ENCODE data around the gene SLC7A10. TPM values are rescaled to one million over a fixed set of nuclear protein-coding genes. Genes with fewer than 3 reads are reported as not detected.

The SLC7A10 gene
- total and polyA plus RNA-seq, 4 experiments from 2014 or later = not detected

GRCh38 chr19:33269016-33269415 is 43.4 kb upstream of the SLC7A10 start:
- peaks cover 0 to 3% (median 0%) of the 10 kb centered on the region in 8 donors for H3K9me3 Mint-ChIP-seq
- intact Hi-C loops (cut with micrococcal nuclease) = no loop called here
- ChIA-PET CTCF (ENCODE audit: partially characterized antibody) (no interaction called here), POLR2A (ENCODE audit: partially characterized antibody) (no interaction called here)
- peaks cover 2 to 9% (median 4%) of the 10 kb centered on the region in 4 donors for H3K4me1 Mint-ChIP-seq
- no peak overlapping the region for H3K4me3 Mint-ChIP-seq
- H3K27me3 Mint-ChIP-seq = peaks cover 0 to 2% of the 10 kb centered on the region in 2 donors
- peak overlapping the region in 1 of 7 donors; percentile 17 for H3K27ac Mint-ChIP-seq
- H3K9me3 ChIP-seq (ENCODE audit: control insufficient read depth in 1 of 2, low read length in 2 of 2) = no peaks in the 10 kb centered on the region
- no peaks in the 10 kb centered on the region for H3K27me3 ChIP-seq (ENCODE audit: insufficient read depth, low read length)
- DNase-seq = no peak
- H3K4me3 ChIP-seq (ENCODE audit: low read length in 2 of 2) = no peak overlapping the region
- no peaks in the 10 kb centered on the region for H3K36me3 ChIP-seq (ENCODE audit: insufficient read depth, low read length)
- no peak overlapping the region for H3K27ac ChIP-seq (ENCODE audit: low read depth, low read length)
- H3K4me1 ChIP-seq (ENCODE audit: insufficient read depth, low read length) = peaks cover 3% of the 10 kb centered on the region
- no peaks in the 10 kb centered on the region for H3K36me3 Mint-ChIP-seq

GRCh38 chr19:33268162-33268991 is 42.7 kb upstream of the SLC7A10 start:
- no peak overlapping the region for H3K27ac ChIP-seq (ENCODE audit: low read depth, low read length)
- no peak overlapping the region for H3K4me3 ChIP-seq (ENCODE audit: low read length in 2 of 2)
- peaks cover 0 to 6% (median 2%) of the 10 kb centered on the region in 4 donors for H3K4me1 Mint-ChIP-seq
- H3K9me3 ChIP-seq (ENCODE audit: control insufficient read depth in 1 of 2, low read length in 2 of 2) = no peaks in the 10 kb centered on the region
- CTCF ChIA-PET (ENCODE audit: partially characterized antibody) = no interaction called here
- H3K36me3 Mint-ChIP-seq = no peaks in the 10 kb centered on the region
- H3K9me3 Mint-ChIP-seq = peaks cover 0 to 3% (median 0%) of the 10 kb centered on the region in 8 donors
- H3K4me1 ChIP-seq (ENCODE audit: insufficient read depth, low read length) = no peaks in the 10 kb centered on the region
- no peaks in the 10 kb centered on the region for H3K27me3 ChIP-seq (ENCODE audit: insufficient read depth, low read length)
- POLR2A ChIA-PET (ENCODE audit: partially characterized antibody) = no interaction called here
- peaks cover 0 to 2% of the 10 kb centered on the region in 2 donors for H3K27me3 Mint-ChIP-seq
- DNase-seq = no peak
- H3K27ac Mint-ChIP-seq = no peak overlapping the region
- intact Hi-C loops (cut with micrococcal nuclease) = no loop called here
- H3K4me3 Mint-ChIP-seq = no peak overlapping the region
- no peaks in the 10 kb centered on the region for H3K36me3 ChIP-seq (ENCODE audit: insufficient read depth, low read length)

GRCh38 chr19:33267706-33268105 is 42.1 kb upstream of the SLC7A10 start:
- no peak overlapping the region for H3K27ac ChIP-seq (ENCODE audit: low read depth, low read length)
- no peaks in the 10 kb centered on the region for H3K36me3 Mint-ChIP-seq
- no peak overlapping the region for H3K4me3 Mint-ChIP-seq

GRCh38 chr19:33266974-33267484 is 41.4 kb upstream of the SLC7A10 start:
- ChIA-PET POLR2A (ENCODE audit: partially characterized antibody) (no interaction called here), CTCF (ENCODE audit: partially characterized antibody) (no interaction called here)
- Histone ChIP-seq H3K27ac (ENCODE audit: low read depth, low read length) (no peak overlapping the region), H3K9me3 (ENCODE audit: control insufficient read depth in 1 of 2, low read length in 2 of 2) (no peaks in the 10 kb centered on the region), H3K36me3 (ENCODE audit: insufficient read depth, low read length) (no peaks in the 10 kb centered on the region), H3K27me3 (ENCODE audit: insufficient read depth, low read length) (no peaks in the 10 kb centered on the region), H3K4me1 (ENCODE audit: insufficient read depth, low read length) (no peaks in the 10 kb centered on the region), H3K4me3 (ENCODE audit: low read length in 2 of 2) (no peak overlapping the region)
- Mint-ChIP-seq H3K36me3 (no peaks in the 10 kb centered on the region), H3K4me1 (peaks cover 0 to 4% (median 1%) of the 10 kb centered on the region in 4 donors), H3K27me3 (peaks cover 1 to 2% of the 10 kb centered on the region in 2 donors), H3K9me3 (peaks cover 0 to 3% (median 0%) of the 10 kb centered on the region in 8 donors), H3K4me3 (no peak overlapping the region), H3K27ac (no peak overlapping the region)
- no peak for DNase-seq
- intact Hi-C loops (cut with micrococcal nuclease) = no loop called here

More at GRCh38 chr19:33267706-33268105, 42.1 kb upstream of the SLC7A10 start:
- Histone ChIP-seq H3K9me3 (ENCODE audit: control insufficient read depth in 1 of 2, low read length in 2 of 2) (no peaks in the 10 kb centered on the region), H3K4me3 (ENCODE audit: low read length in 2 of 2) (no peak overlapping the region), H3K36me3 (ENCODE audit: insufficient read depth, low read length) (no peaks in the 10 kb centered on the region), H3K27me3 (ENCODE audit: insufficient read depth, low read length) (no peaks in the 10 kb centered on the region), H3K4me1 (ENCODE audit: insufficient read depth, low read length) (no peaks in the 10 kb centered on the region)
- Mint-ChIP-seq H3K9me3 (peaks cover 0 to 3% (median 0%) of the 10 kb centered on the region in 8 donors), H3K4me1 (peaks cover 0 to 4% (median under 1%) of the 10 kb centered on the region in 4 donors), H3K27me3 (peaks cover 0 to 2% of the 10 kb centered on the region in 2 donors), H3K27ac (no peak overlapping the region)
- POLR2A ChIA-PET (ENCODE audit: partially characterized antibody) = no interaction called here
- intact Hi-C loops (cut with micrococcal nuclease) = no loop called here
- CTCF ChIA-PET (ENCODE audit: partially characterized antibody) = no interaction called here
- DNase-seq = no peak

GRCh38 chr19:33264881-33265445 is 39.3 kb upstream of the SLC7A10 start:
- Histone ChIP-seq H3K9me3 (ENCODE audit: control insufficient read depth in 1 of 2, low read length in 2 of 2) (no peaks in the 10 kb centered on the region), H3K27me3 (ENCODE audit: insufficient read depth, low read length) (no peaks in the 10 kb centered on the region), H3K4me1 (ENCODE audit: insufficient read depth, low read length) (peaks cover 9% of the 10 kb centered on the region), H3K4me3 (ENCODE audit: low read length in 2 of 2) (no peak overlapping the region), H3K36me3 (ENCODE audit: insufficient read depth, low read length) (no peaks in the 10 kb centered on the region), H3K27ac (ENCODE audit: low read depth, low read length) (no peak overlapping the region)
- CTCF ChIA-PET (ENCODE audit: partially characterized antibody) = no interaction called here
- POLR2A ChIA-PET (ENCODE audit: partially characterized antibody) = no interaction called here
- peaks cover 0 to 3% (median 0%) of the 10 kb centered on the region in 8 donors for H3K9me3 Mint-ChIP-seq
- DNase-seq = no peak
- H3K36me3 Mint-ChIP-seq = no peaks in the 10 kb centered on the region
- intact Hi-C loops (cut with micrococcal nuclease) = no loop called here
- no peak overlapping the region for H3K4me3 Mint-ChIP-seq
- no peak overlapping the region for H3K27ac Mint-ChIP-seq
- peaks cover 7 to 15% (median 8%) of the 10 kb centered on the region in 4 donors for H3K4me1 Mint-ChIP-seq
- peaks cover 4 to 5% of the 10 kb centered on the region in 2 donors for H3K27me3 Mint-ChIP-seq

- H3K4me3 Mint-ChIP-seq = no peak overlapping the region
- peaks cover 7 to 15% (median 8%) of the 10 kb centered on the region in 4 donors for H3K4me1 Mint-ChIP-seq
- no peak overlapping the region for H3K27ac ChIP-seq (ENCODE audit: low read depth, low read length)
- peaks cover 0 to 4% (median 0%) of the 10 kb centered on the region in 8 donors for H3K9me3 Mint-ChIP-seq
- no peak overlapping the region for H3K4me3 ChIP-seq (ENCODE audit: low read length in 2 of 2)
- H3K4me1 ChIP-seq (ENCODE audit: insufficient read depth, low read length) = peaks cover 9% of the 10 kb centered on the region
- ChIA-PET POLR2A (ENCODE audit: partially characterized antibody) (no interaction called here), CTCF (ENCODE audit: partially characterized antibody) (no interaction called here)
- peaks cover 5 to 6% of the 10 kb centered on the region in 2 donors for H3K27me3 Mint-ChIP-seq
- intact Hi-C loops (cut with micrococcal nuclease) = no loop called here
- no peak for DNase-seq
- H3K36me3 ChIP-seq (ENCODE audit: insufficient read depth, low read length) = no peaks in the 10 kb centered on the region
- no peaks in the 10 kb centered on the region for H3K27me3 ChIP-seq (ENCODE audit: insufficient read depth, low read length)
- no peaks in the 10 kb centered on the region for H3K36me3 Mint-ChIP-seq
- H3K27ac Mint-ChIP-seq = peak overlapping the region in 1 of 7 donors; percentile 60
- H3K9me3 ChIP-seq (ENCODE audit: control insufficient read depth in 1 of 2, low read length in 2 of 2) = no peaks in the 10 kb centered on the region
These were observed 37.8 kb upstream of the SLC7A10 start for GRCh38 chr19:33263325-33264023.

All from CD4-positive, alpha-beta memory T cell (primary cell).